Thoracic aorta (tissue), 2 donors: ENCODE data around the gene COL17A1. TPM values are rescaled to one million over a fixed set of nuclear protein-coding genes. Genes with fewer than 3 reads are reported as not detected.

ENCODE experiments used
- ATAC-seq: fragments of 150-250 bp; one replicate; pipeline ENCODE4 v1.8.0; 2017; ENCODE audit warnings: low read depth; ENCODE audit not compliant: insufficient number of reproducible peaks, low FRiP score
- DNase-seq: peaks from one replicate; pipeline ENCODE4 v3.0.0-alpha.2; 2020; ENCODE audit warnings: low spot score
- H3K27ac ChIP-seq, 2 donors: fragments of 200-600 bp; sonication (generic); 1 replicate in 1 of 2; 2 replicates in 1 of 2; pipeline ENCODE4 v1.5.1; 2016; ENCODE audit warnings: mild to moderate bottlenecking in 2 of 2, moderate library complexity in 2 of 2
- H3K27me3 ChIP-seq: fragments of 200-600 bp; sonication (generic); replicated peaks from 2 replicates; pipeline ENCODE4 v1.6.0; 2016; ENCODE audit warnings: mild to moderate bottlenecking; ENCODE audit not compliant: insufficient read depth
- H3K36me3 ChIP-seq: fragments of 200-600 bp; sonication (generic); one replicate; pipeline ENCODE4 v1.5.1; 2016
- H3K4me1 ChIP-seq, 2 donors: fragments of 200-600 bp; sonication (generic); 1 replicate in 1 of 2; 2 replicates in 1 of 2; pipeline versions ENCODE4 v1.5.1 to v1.6.0; 2016; ENCODE audit warnings: low read depth in 2 of 2, mild to moderate bottlenecking in 1 of 2; ENCODE audit not compliant: control insufficient read depth in 1 of 2
- H3K4me3 ChIP-seq: fragments of 200-600 bp; sonication (generic); 2 replicates; pipeline ENCODE4 v1.5.1; 2016; ENCODE audit warnings: mild to moderate bottlenecking
- H3K9me3 ChIP-seq: fragments of 200-600 bp; sonication (generic); 2 replicates; pipeline ENCODE4 v1.5.1; 2016
- CTCF ChIP-seq: fragments of 200-600 bp; sonication (generic); IDR thresholded peaks from one replicate; pipeline ENCODE4 v1.5.1; 2019; ENCODE audit warnings: antibody characterized with exemption
- total RNA-seq, 2 donors: library from RNA; depleted of rRNA; stranded (reverse); fragments of >200 nt; gene quantifications; one replicate each; pipeline versions ENCODE4 v1.1.0 to v1.2.3, GENCODE V29; 2016

Gene COL17A1
- total RNA-seq, 2 donors from 2014 or later: 0.49 to 0.95 TPM

- H3K27me3 ChIP-seq: no peaks in the 10 kb centered on the region
- no peaks in the 10 kb centered on the region for H3K36me3 ChIP-seq
- no peaks in the 10 kb centered on the region for H3K9me3 ChIP-seq
- no peak for TF ChIP-seq CTCF
- H3K4me3 ChIP-seq: no peak overlapping the region
- no peak for DNase-seq
- H3K4me1 ChIP-seq: no peaks in the 10 kb centered on the region
- ATAC-seq: no peak
- no peak overlapping the region for H3K27ac ChIP-seq
Observed at GRCh38 chr10:104077247-104077646, 8.4 kb downstream of the COL17A1 start.

DNA sequence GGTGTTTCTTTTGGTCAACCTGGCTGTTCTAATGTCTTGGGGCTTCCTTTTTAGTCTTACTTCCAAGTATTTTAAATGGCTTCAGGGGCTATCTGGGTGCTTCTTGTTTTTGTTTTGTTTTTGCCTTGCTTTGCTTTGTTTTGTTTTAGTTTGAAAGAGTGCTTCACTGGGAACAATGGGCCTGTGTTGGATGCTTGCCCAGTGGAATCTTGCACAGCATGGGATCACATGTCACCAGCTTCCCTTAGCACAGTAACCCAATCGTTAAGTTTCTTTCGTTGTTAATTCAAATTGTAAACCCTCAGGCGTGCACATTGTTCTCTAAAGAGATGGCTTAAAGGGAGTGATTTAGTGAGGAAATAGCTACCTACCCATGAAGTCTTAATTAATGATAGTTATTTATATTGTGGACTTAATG, 8.9 kb downstream of the COL17A1 start:
- no peak overlapping the region for H3K4me3 ChIP-seq
- ATAC-seq (no peak), DNase-seq (no peak)
- no peaks in the 10 kb centered on the region for H3K4me1 ChIP-seq
- TF ChIP-seq CTCF: no peak
- no peaks in the 10 kb centered on the region for H3K27me3 ChIP-seq
- H3K9me3 ChIP-seq: no peaks in the 10 kb centered on the region
- H3K36me3 ChIP-seq: no peaks in the 10 kb centered on the region
- H3K27ac ChIP-seq: no peak overlapping the region

- H3K27me3 ChIP-seq: no peaks in the 10 kb centered on the region
- no peaks in the 10 kb centered on the region for H3K36me3 ChIP-seq
- ATAC-seq (no peak), DNase-seq (no peak)
- H3K4me1 ChIP-seq: no peaks in the 10 kb centered on the region
- H3K9me3 ChIP-seq: no peaks in the 10 kb centered on the region
- H3K4me3 ChIP-seq: no peak overlapping the region
- no peak for TF ChIP-seq CTCF
- H3K27ac ChIP-seq: no peak overlapping the region
Observed at GRCh38 chr10:104074505-104074904, 11.2 kb downstream of the COL17A1 start.

- H3K27me3 ChIP-seq: no peaks in the 10 kb centered on the region
- no peaks in the 10 kb centered on the region for H3K36me3 ChIP-seq
- ATAC-seq: no peak
- DNase-seq: no peak
- H3K27ac ChIP-seq: no peak overlapping the region
- H3K9me3 ChIP-seq: no peaks in the 10 kb centered on the region
- TF ChIP-seq CTCF: no peak
- no peaks in the 10 kb centered on the region for H3K4me1 ChIP-seq
- no peak overlapping the region for H3K4me3 ChIP-seq
Observed at GRCh38 chr10:104072786-104073185, 12.9 kb downstream of the COL17A1 start.

GRCh38 chr10:104069613-104070012, 16.1 kb downstream of the COL17A1 start:
- no peak for ATAC-seq
- TF ChIP-seq CTCF: no peak
- no peak for DNase-seq
- Histone ChIP-seq H3K27me3 (no peaks in the 10 kb centered on the region), H3K4me3 (no peak overlapping the region), H3K27ac (no peak overlapping the region), H3K36me3 (no peaks in the 10 kb centered on the region), H3K9me3 (no peaks in the 10 kb centered on the region), H3K4me1 (no peaks in the 10 kb centered on the region)
